H9 (cell line): ENCODE results near the gene MARVELD2. TPM values are rescaled to one million over a fixed set of nuclear protein-coding genes. Genes with fewer than 3 reads are reported as not detected.
"Not testable (repeated sequence)": the region's sequence is repeated elsewhere in the genome, so short reads cannot be mapped to it uniquely, and the experiment has no call there.

Experiments used
- DNase-seq: peaks from one replicate; pipeline ENCODE4 v3.0.0-alpha.2; 2017
- H2AFZ ChIP-seq: one replicate; pipeline ENCODE4 v1.6.1; 2013; ENCODE audit warnings: mild to moderate bottlenecking, low read length, control low read depth, moderate library complexity
- H2AK5ac ChIP-seq: 2 replicates; pipeline ENCODE4 v1.6.1; 2013; ENCODE audit warnings: low read length, control low read depth, mixed read lengths; ENCODE audit not compliant: insufficient read length
- H2BK120ac ChIP-seq: one replicate; pipeline ENCODE4 v1.6.1; 2013; ENCODE audit warnings: low read depth, mild to moderate bottlenecking, low read length, control low read depth, inconsistent platforms; ENCODE audit not compliant: poor library complexity, severe bottlenecking
- H2BK12ac ChIP-seq: 2 replicates; pipeline ENCODE4 v1.6.1; 2013; ENCODE audit warnings: low read length, control low read depth, mixed read lengths, low read depth; ENCODE audit not compliant: insufficient read length
- H2BK15ac ChIP-seq: 2 replicates; pipeline ENCODE4 v1.6.1; 2013; ENCODE audit warnings: low read depth, low read length, control low read depth
- H2BK20ac ChIP-seq: one replicate; pipeline ENCODE4 v1.6.1; 2013; ENCODE audit warnings: low read depth, mild to moderate bottlenecking, low read length, control low read depth, inconsistent platforms; ENCODE audit not compliant: poor library complexity, severe bottlenecking
- H2BK5ac ChIP-seq: 2 replicates; pipeline ENCODE4 v1.6.1; 2013; ENCODE audit warnings: low read length, control low read depth, mixed read lengths; ENCODE audit not compliant: insufficient read length
- H3K14ac ChIP-seq: 2 replicates; pipeline ENCODE4 v1.6.1; 2013; ENCODE audit warnings: low read length, control low read depth; ENCODE audit not compliant: insufficient read depth
- H3K18ac ChIP-seq: 2 replicates; pipeline ENCODE4 v1.6.1; 2013; ENCODE audit warnings: low read depth, mild to moderate bottlenecking, mixed read lengths, low read length, control low read depth; ENCODE audit not compliant: insufficient read length
- H3K23ac ChIP-seq: 2 replicates; pipeline ENCODE4 v1.6.1; 2013; ENCODE audit warnings: low read length, control low read depth, mixed read lengths, low read depth; ENCODE audit not compliant: insufficient read length
- H3K23me2 ChIP-seq: 2 replicates; pipeline ENCODE4 v1.6.1; 2013; ENCODE audit warnings: low read depth, mild to moderate bottlenecking, mixed read lengths, low read length, control low read depth; ENCODE audit not compliant: insufficient read length, poor library complexity, severe bottlenecking
- H3K27ac ChIP-seq: 2 replicates; pipeline ENCODE4 v1.5.1; 2013; ENCODE audit warnings: low read length, control low read depth, mixed read lengths, low read depth; ENCODE audit not compliant: insufficient read length
- H3K27me3 ChIP-seq: 2 replicates; pipeline ENCODE4 v1.6.1; 2013; ENCODE audit warnings: low read length, control low read depth, inconsistent platforms; ENCODE audit not compliant: insufficient read depth
- H3K4ac ChIP-seq: 2 replicates; pipeline ENCODE4 v1.6.1; 2013; ENCODE audit warnings: low read depth, mild to moderate bottlenecking, control low read depth, inconsistent platforms, low read length, moderate library complexity
- H3K4me1 ChIP-seq: 2 replicates; pipeline ENCODE4 v1.6.1; 2013; ENCODE audit warnings: low read length, control low read depth, inconsistent platforms; ENCODE audit not compliant: insufficient read depth
- H3K4me2 ChIP-seq: 2 replicates; pipeline ENCODE4 v1.6.1; 2013; ENCODE audit warnings: low read length, control low read depth, mixed read lengths; ENCODE audit not compliant: insufficient read length, insufficient read depth
- H3K56ac ChIP-seq: 2 replicates; pipeline ENCODE4 v1.6.1; 2013; ENCODE audit warnings: low read depth, mild to moderate bottlenecking, mixed read lengths, low read length, control low read depth; ENCODE audit not compliant: insufficient read length
- H3K79me1 ChIP-seq: 2 replicates; pipeline ENCODE4 v1.6.1; 2013; ENCODE audit warnings: low read depth, mild to moderate bottlenecking, moderate library complexity, low read length, control low read depth, inconsistent platforms; ENCODE audit not compliant: insufficient read depth, poor library complexity, severe bottlenecking
- H3K79me2 ChIP-seq: 2 replicates; pipeline ENCODE4 v1.6.1; 2013; ENCODE audit warnings: low read length, control low read depth, inconsistent platforms; ENCODE audit not compliant: insufficient read depth
- H3K9ac ChIP-seq: 2 replicates; pipeline ENCODE4 v1.6.1; 2013; ENCODE audit warnings: low read length, control low read depth, mixed read lengths; ENCODE audit not compliant: insufficient read length; ENCODE audit errors: extremely low read depth
- H3K9me3 ChIP-seq: one replicate; pipeline ENCODE4 v1.6.1; 2013; ENCODE audit warnings: low read depth, low read length, inconsistent platforms; ENCODE audit not compliant: control insufficient read depth
- H3T11ph ChIP-seq: one replicate; pipeline ENCODE4 v1.6.1; 2013; ENCODE audit warnings: mild to moderate bottlenecking, low read length, control low read depth, inconsistent platforms
- H4K20me1 ChIP-seq: one replicate; pipeline ENCODE4 v1.6.1; 2013; ENCODE audit not compliant: control insufficient read depth, insufficient read length, insufficient read depth
- H4K5ac ChIP-seq: 2 replicates; pipeline ENCODE4 v1.6.1; 2013; ENCODE audit warnings: low read depth, mild to moderate bottlenecking, mixed read lengths, low read length, control low read depth; ENCODE audit not compliant: insufficient read length
- H4K8ac ChIP-seq: replicated peaks from 2 replicates; pipeline ENCODE4 v1.6.1; 2013; ENCODE audit warnings: low read length, control low read depth, mixed read lengths, low read depth; ENCODE audit not compliant: insufficient read length
- H4K91ac ChIP-seq: 2 replicates; pipeline ENCODE4 v1.6.1; 2013; ENCODE audit warnings: low read depth, mild to moderate bottlenecking, moderate library complexity, mixed read lengths, low read length, control low read depth; ENCODE audit not compliant: insufficient read length
- H3K27ac Mint-ChIP-seq, 3 experiments: 2 replicates in 2 of 3; 3 replicates in 1 of 3; pipeline ENCODE4 v1.8.0; 2020 to 2021; ENCODE audit warnings: mixed read lengths in 3 of 3, mild to moderate bottlenecking in 1 of 3, moderate library complexity in 1 of 3
- H3K27me3 Mint-ChIP-seq: 2 replicates; pipeline ENCODE4 v1.8.0; 2021; ENCODE audit warnings: low read depth, mild to moderate bottlenecking, moderate library complexity, mixed read lengths
- H3K36me3 Mint-ChIP-seq, 3 experiments: 2 replicates in 2 of 3; 3 replicates in 1 of 3; pipeline ENCODE4 v1.8.0; 2020 to 2021; ENCODE audit warnings: low read depth in 3 of 3, mixed read lengths in 3 of 3; ENCODE audit not compliant: insufficient read depth in 1 of 3
- H3K4me1 Mint-ChIP-seq, 2 experiments: 2 replicates each; pipeline ENCODE4 v1.8.0; 2020; ENCODE audit warnings: mixed read lengths in 2 of 2
- H3K4me3 Mint-ChIP-seq, 2 experiments: 2 replicates in 1 of 2; 3 replicates in 1 of 2; pipeline ENCODE4 v1.8.0; 2020 to 2021; ENCODE audit warnings: mild to moderate bottlenecking in 2 of 2, mixed read lengths in 2 of 2, moderate library complexity in 1 of 2
- H3K9me3 Mint-ChIP-seq, 2 experiments: 2 replicates in 1 of 2; 3 replicates in 1 of 2; pipeline ENCODE4 v1.8.0; 2020; ENCODE audit warnings: mild to moderate bottlenecking in 2 of 2, mixed read lengths in 2 of 2, moderate library complexity in 1 of 2
- WGBS: extraction: QIAGEN DNeasy Blood & Tissue Kit; methylation state at CpG from one replicate; pipeline ENCODE4 v1.1.7; 2013; ENCODE audit warnings: missing lambda C conversion rate, low lambda C conversion rate, mixed read lengths; ENCODE audit not compliant: insufficient read length; ENCODE audit errors: extremely low coverage; 5-methylcytosine and 5-hydroxymethylcytosine counted together
- total RNA-seq: library from RNA; stranded (reverse); gene quantifications from 2 replicates; pipeline ENCODE4 v1.2.1, GENCODE V29; 2021
- TF ChIP-seq, protein P1 (sequence below): fragments of 200-600 bp; sonication (generic); conservative IDR thresholded peaks from 3 replicates; pipeline ENCODE4 v1.8.0; 2021; ENCODE audit warnings: antibody characterized with exemption, mild to moderate bottlenecking

MARVELD2 gene
- total RNA-seq, 1 experiment from 2014 or later: 30.3 TPM

DNA sequence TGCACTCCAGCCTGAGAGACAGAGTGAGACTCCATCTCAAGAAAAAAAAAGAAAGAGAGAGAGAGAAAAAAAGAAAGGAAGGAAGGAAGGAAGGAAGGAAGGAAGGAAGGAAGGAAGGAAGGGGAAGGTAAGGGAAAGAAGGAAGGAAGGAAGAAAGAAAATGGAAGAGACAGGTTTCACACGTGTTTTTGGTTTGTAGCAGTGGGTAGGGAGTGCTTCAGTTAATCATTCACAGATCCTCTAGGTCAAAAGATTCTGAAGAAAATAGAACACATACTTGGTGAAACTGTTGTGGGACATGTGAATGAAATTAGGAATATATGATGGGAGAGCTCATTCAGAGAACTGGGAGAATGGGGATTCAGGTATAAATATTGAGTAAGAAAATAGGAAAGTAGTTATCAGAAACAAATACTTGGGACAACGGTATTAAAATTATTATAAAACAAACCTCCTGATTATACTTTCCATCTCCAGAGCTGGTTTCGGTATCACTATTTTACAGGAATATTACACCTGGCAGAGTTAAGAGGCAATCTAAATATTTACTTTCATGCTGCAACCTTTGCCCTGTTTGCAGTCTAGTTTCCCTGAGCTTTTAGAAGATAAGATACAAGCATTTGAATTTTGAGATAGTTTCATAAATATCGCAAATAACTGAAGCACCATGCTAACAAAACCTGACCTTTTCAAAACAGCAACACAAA, 37.2 kb downstream of the MARVELD2 start:
- H3T11ph ChIP-seq: no peak overlapping the region

DNA sequence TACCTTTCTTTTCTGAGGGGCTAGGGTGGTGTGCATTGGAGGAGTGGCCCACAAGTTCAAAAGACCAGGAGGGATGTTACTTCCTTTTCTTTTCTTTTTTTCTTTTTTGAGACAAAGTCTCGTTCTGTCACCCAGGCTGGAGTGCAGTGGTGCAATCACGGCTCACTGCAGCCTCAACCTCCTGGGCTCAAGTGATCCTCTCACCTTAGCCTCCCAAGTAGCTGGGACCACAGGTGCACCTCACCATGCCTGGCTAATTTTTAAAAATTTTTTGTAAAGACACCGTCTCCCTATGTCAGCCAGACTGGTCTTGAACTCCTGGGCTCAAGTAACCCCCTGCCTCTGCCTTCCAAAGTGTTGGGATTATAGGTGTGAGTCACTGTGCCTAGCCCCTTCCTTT, 38.6 kb downstream of the MARVELD2 start:
- H2AK5ac ChIP-seq, H2BK5ac ChIP-seq, H3K79me2 ChIP-seq, H3K9me3 ChIP-seq, H3K56ac ChIP-seq, H3K4me1 Mint-ChIP-seq, H3K27me3 ChIP-seq, H3T11ph ChIP-seq, H3K9ac ChIP-seq, H3K27ac Mint-ChIP-seq, H3K23me2 ChIP-seq, H4K5ac ChIP-seq, H2BK12ac ChIP-seq, H3K27ac ChIP-seq, H3K14ac ChIP-seq, H3K4me2 ChIP-seq, H3K9me3 Mint-ChIP-seq, H3K23ac ChIP-seq, H2BK15ac ChIP-seq, DNase-seq, H3K18ac ChIP-seq, H2AFZ ChIP-seq, H4K8ac ChIP-seq, H4K91ac ChIP-seq, H2BK20ac ChIP-seq, H3K4me1 ChIP-seq, H4K20me1 ChIP-seq, H3K4ac ChIP-seq, H3K4me3 Mint-ChIP-seq, H3K79me1 ChIP-seq, H3K27me3 Mint-ChIP-seq, H2BK120ac ChIP-seq, H3K36me3 Mint-ChIP-seq: not testable (repeated sequence)
- WGBS: no CpG with 5 or more reads among the region's 3 CpGs

More for the DNA sequence above, 37.2 kb downstream of the MARVELD2 start:
- H3K4ac ChIP-seq: no peak overlapping the region
- no peaks in the 10 kb centered on the region for H3K79me2 ChIP-seq
- H4K5ac ChIP-seq: no peak overlapping the region
- no peak overlapping the region for H3K27ac Mint-ChIP-seq
- peaks cover 6 to 7% of the 10 kb centered on the region in 2 experiments for H3K4me1 Mint-ChIP-seq
- H3K9ac ChIP-seq: no peak overlapping the region
- H2BK20ac ChIP-seq: no peak overlapping the region
- no peak overlapping the region for H4K8ac ChIP-seq
- no peaks in the 10 kb centered on the region for H3K79me1 ChIP-seq
- no peak overlapping the region for H3K14ac ChIP-seq
- H3K27me3 ChIP-seq: no peaks in the 10 kb centered on the region
- no peak overlapping the region for H4K91ac ChIP-seq
- H3K23ac ChIP-seq: no peak overlapping the region
- H3K56ac ChIP-seq: no peak overlapping the region
- H4K20me1 ChIP-seq: no peaks in the 10 kb centered on the region
- H3K9me3 ChIP-seq: no peaks in the 10 kb centered on the region
- H2BK5ac ChIP-seq: no peak overlapping the region
- H2BK15ac ChIP-seq: no peak overlapping the region
- WGBS: no CpG with 5 or more reads among the region's 4 CpGs
- H2BK12ac ChIP-seq: no peak overlapping the region
- no peak for DNase-seq
- no peaks in the 10 kb centered on the region; the same call in 1 of the 2 replicates for H3K27me3 Mint-ChIP-seq
- no peak overlapping the region for H2AK5ac ChIP-seq
- no peak overlapping the region for H2BK120ac ChIP-seq
- H2AFZ ChIP-seq: no peak overlapping the region
- H3K9me3 Mint-ChIP-seq: no peaks in the 10 kb centered on the region
- no peak overlapping the region for H3K18ac ChIP-seq
- no peaks in the 10 kb centered on the region for H3K36me3 Mint-ChIP-seq
- TF ChIP-seq, protein P1, sequence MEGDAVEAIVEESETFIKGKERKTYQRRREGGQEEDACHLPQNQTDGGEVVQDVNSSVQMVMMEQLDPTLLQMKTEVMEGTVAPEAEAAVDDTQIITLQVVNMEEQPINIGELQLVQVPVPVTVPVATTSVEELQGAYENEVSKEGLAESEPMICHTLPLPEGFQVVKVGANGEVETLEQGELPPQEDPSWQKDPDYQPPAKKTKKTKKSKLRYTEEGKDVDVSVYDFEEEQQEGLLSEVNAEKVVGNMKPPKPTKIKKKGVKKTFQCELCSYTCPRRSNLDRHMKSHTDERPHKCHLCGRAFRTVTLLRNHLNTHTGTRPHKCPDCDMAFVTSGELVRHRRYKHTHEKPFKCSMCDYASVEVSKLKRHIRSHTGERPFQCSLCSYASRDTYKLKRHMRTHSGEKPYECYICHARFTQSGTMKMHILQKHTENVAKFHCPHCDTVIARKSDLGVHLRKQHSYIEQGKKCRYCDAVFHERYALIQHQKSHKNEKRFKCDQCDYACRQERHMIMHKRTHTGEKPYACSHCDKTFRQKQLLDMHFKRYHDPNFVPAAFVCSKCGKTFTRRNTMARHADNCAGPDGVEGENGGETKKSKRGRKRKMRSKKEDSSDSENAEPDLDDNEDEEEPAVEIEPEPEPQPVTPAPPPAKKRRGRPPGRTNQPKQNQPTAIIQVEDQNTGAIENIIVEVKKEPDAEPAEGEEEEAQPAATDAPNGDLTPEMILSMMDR: no peak
- no peak overlapping the region for H3K27ac ChIP-seq
- H3K4me3 Mint-ChIP-seq: no peak overlapping the region
- no peaks in the 10 kb centered on the region for H3K4me1 ChIP-seq
- H3K23me2 ChIP-seq: no peaks in the 10 kb centered on the region
- H3K4me2 ChIP-seq: no peak overlapping the region
